Left lung (tissue), 10 donors: ENCODE results near the gene FBXL7. TPM values are rescaled to one million over a fixed set of nuclear protein-coding genes. Genes with fewer than 3 reads are reported as not detected.

Source experiments
- ATAC-seq: fragments of 200-7000 bp; cut with Tn5 transposase; one replicate; pipeline ENCODE4 v1.9.1; 2020; ENCODE audit warnings: moderate library complexity
- DNase-seq, 4 donors: peaks; one replicate each; pipeline ENCODE4 v3.0.0-alpha.2; 2013 to 2020
- H3K27ac ChIP-seq, 2 donors: fragments of 200-600 bp; sonication (generic) in 1 of 2; one replicate each; pipeline versions ENCODE4 v1.5.0 to v1.8.0; 2020 to 2021
- H3K27me3 ChIP-seq, 2 donors: fragments of 200-600 bp; sonication (generic) in 1 of 2; one replicate each; pipeline versions ENCODE4 v1.5.0 to v1.8.0; 2020 to 2021
- H3K36me3 ChIP-seq, 2 donors: fragments of 200-600 bp; sonication (generic) in 1 of 2; one replicate each; pipeline versions ENCODE4 v1.5.0 to v1.8.0; 2020 to 2021
- H3K4me1 ChIP-seq, 2 donors: fragments of 200-600 bp; one replicate each; pipeline ENCODE4 v1.8.0; 2021
- H3K4me3 ChIP-seq, 2 donors: fragments of 200-600 bp; sonication (generic) in 1 of 2; one replicate each; pipeline versions ENCODE4 v1.5.0 to v1.8.0; 2020 to 2021; ENCODE audit warnings: mild to moderate bottlenecking in 1 of 2
- H3K9me3 ChIP-seq, 2 donors: fragments of 200-600 bp; sonication (generic) in 1 of 2; one replicate each; pipeline versions ENCODE4 v1.5.0 to v1.8.0; 2020 to 2021
- intact Hi-C, 2 donors: fragments of 100-400 bp; cut with DNase I; formaldehyde crosslinking; loops; one replicate each; pipeline versions ENCODE4 v1.11.2 to v1.14.2; 2022
- polyA plus RNA-seq, 6 donors: library from polyadenylated mRNA; unstranded; fragments of 120-200 nt; gene quantifications; one replicate each; pipeline ENCODE4 v1.2.1, GENCODE V29; 2013; ENCODE audit not compliant: insufficient read length in 6 of 6
- total RNA-seq, 2 donors: library from RNA; stranded (reverse); fragmentation: NEBNext Ultra II Directional; extraction: Animal tissue kit (Norgen Biotek cat#: 25700); gene quantifications; one replicate each; pipeline ENCODE4 v1.2.1, GENCODE V29; 2021
- TF ChIP-seq, protein P1 (sequence below), 2 donors: fragments of 200-600 bp; sonication (generic) in 1 of 2; IDR thresholded peaks; one replicate each; pipeline versions ENCODE4 v1.5.0 to v1.8.0; 2021; ENCODE audit warnings: antibody characterized with exemption in 2 of 2
- donor health status: DM: no; HTN: yes; CAD: no.
- donor health status: DM: no; HTN: no; CAD: no.

FBXL7 gene
- total and polyA plus RNA-seq, 8 donors, result 12.0 to 32.4 (median 28.1) TPM

DNA sequence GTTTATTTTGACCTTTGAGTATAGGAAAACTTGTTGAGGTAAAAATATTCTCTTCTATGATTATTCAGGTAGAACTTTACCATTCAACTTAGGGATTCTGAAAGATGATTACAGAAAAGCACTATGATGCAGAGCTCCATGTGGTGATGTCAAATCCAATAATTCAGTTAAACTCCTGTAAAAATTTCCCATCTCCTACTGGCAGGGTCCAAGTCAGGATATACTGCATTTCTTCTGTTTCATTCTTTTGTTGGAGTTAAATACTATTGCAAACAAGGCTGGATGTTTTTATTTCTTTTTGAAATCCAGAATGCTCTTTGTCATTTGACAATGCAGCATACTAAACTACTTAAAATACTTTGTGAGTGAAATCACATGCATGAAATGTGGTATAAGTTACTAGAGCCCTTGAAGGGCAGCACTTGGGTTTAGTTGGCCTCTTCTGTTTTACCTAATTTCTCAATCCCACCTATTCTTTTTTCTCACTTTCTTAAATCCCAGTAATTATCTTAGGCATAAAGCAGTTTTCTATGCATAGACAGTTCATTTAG is 204.5 kb downstream of the FBXL7 start:
- intact Hi-C loops, result no loop called here
- H3K4me1 ChIP-seq, result no peaks in the 10 kb centered on the region
- no peaks in the 10 kb centered on the region for H3K27me3 ChIP-seq
- no peak overlapping the region for H3K4me3 ChIP-seq
- no peak overlapping the region for H3K27ac ChIP-seq
- no peaks in the 10 kb centered on the region for H3K36me3 ChIP-seq
- no peak for DNase-seq
- TF ChIP-seq, protein P1, sequence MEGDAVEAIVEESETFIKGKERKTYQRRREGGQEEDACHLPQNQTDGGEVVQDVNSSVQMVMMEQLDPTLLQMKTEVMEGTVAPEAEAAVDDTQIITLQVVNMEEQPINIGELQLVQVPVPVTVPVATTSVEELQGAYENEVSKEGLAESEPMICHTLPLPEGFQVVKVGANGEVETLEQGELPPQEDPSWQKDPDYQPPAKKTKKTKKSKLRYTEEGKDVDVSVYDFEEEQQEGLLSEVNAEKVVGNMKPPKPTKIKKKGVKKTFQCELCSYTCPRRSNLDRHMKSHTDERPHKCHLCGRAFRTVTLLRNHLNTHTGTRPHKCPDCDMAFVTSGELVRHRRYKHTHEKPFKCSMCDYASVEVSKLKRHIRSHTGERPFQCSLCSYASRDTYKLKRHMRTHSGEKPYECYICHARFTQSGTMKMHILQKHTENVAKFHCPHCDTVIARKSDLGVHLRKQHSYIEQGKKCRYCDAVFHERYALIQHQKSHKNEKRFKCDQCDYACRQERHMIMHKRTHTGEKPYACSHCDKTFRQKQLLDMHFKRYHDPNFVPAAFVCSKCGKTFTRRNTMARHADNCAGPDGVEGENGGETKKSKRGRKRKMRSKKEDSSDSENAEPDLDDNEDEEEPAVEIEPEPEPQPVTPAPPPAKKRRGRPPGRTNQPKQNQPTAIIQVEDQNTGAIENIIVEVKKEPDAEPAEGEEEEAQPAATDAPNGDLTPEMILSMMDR (IDR thresholded peaks at IDR 0.05), result no peak
- peak; percentile 82 for ATAC-seq
- H3K9me3 ChIP-seq, result peaks cover 0 to 2% of the 10 kb centered on the region in 2 donors

DNA sequence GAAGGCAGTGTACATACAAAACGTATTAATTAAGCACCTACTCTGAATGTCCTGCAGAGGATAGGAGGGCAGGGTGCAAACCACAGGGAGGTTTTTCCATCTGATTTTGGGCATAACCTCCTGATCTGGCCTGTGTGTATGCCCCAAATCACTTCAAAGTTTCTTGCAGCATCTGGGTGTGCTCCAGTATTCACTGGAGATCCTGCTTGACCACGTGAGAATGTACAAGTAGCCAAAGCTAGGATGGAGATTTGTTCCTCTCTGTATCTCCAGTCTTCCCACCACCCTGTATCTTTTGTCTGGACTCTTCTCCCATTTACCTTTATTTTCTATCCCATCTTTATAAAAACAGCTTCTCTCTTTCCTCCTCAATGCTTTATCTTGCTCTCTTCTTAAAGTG is 207.7 kb downstream of the FBXL7 start:
- TF ChIP-seq, protein P1 (IDR thresholded peaks at IDR 0.05), result no peak
- intact Hi-C loops, result no loop called here
- ATAC-seq, result no peak

DNA sequence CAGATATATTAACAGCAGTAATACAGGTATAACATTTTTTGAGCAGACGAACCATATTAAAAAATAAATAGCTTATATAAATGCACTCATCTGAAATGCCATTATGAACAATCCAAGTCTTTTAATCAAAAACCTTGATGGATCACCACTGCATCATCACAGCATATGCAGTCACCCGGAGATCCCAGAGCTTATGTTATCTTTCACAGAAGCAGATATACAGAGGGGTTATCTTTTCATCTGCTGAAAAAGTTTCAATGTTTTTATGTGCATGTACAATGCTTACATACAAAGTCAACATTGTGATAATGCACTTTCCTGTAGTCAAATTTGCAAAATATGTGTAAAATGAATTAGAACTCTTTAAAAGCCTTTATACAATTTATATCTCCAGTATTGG is 211.9 kb downstream of the FBXL7 start:
- H3K9me3 ChIP-seq, result no peaks in the 10 kb centered on the region
- DNase-seq (no peak), ATAC-seq (no peak)
- TF ChIP-seq, protein P1 (IDR thresholded peaks at IDR 0.05), result no peak
- H3K4me3 ChIP-seq, result no peak overlapping the region
- no peak overlapping the region for H3K27ac ChIP-seq
- intact Hi-C loops, result no loop called here
- H3K36me3 ChIP-seq, result no peaks in the 10 kb centered on the region
- no peaks in the 10 kb centered on the region for H3K4me1 ChIP-seq
- H3K27me3 ChIP-seq, result no peaks in the 10 kb centered on the region

More for the DNA sequence above, 207.7 kb downstream of the FBXL7 start:
- no peaks in the 10 kb centered on the region for H3K36me3 ChIP-seq
- H3K27ac ChIP-seq, result no peak overlapping the region
- no peak for DNase-seq
- H3K9me3 ChIP-seq, result no peaks in the 10 kb centered on the region
- no peaks in the 10 kb centered on the region for H3K27me3 ChIP-seq
- H3K4me3 ChIP-seq, result no peak overlapping the region
- H3K4me1 ChIP-seq, result no peaks in the 10 kb centered on the region

DNA sequence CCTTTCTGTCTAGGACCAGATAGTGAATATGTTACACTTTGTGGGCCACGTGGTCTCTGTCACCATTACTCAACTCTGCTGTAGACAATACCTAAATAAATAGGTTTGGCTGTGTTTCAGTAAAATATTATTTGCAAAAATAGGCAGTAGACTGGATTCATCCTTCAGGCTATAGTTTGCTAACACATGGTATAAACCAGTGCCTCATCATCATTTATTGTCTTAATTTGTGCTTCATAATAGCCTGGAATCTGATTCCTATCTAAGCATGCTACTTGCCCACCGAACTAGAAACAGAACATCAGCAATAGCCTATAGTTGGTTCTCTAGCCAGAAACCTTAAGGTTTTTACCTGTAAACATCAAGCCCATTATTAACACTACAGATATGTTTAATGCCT is 215.6 kb downstream of the FBXL7 start:
- Histone ChIP-seq H3K9me3 (no peaks in the 10 kb centered on the region), H3K27ac (no peak overlapping the region), H3K4me1 (no peaks in the 10 kb centered on the region), H3K27me3 (no peaks in the 10 kb centered on the region), H3K4me3 (no peak overlapping the region), H3K36me3 (no peaks in the 10 kb centered on the region)
- intact Hi-C loops, result no loop called here
- TF ChIP-seq, protein P1 (IDR thresholded peaks at IDR 0.05), result no peak
- DNase-seq (no peak), ATAC-seq (no peak)

DNA sequence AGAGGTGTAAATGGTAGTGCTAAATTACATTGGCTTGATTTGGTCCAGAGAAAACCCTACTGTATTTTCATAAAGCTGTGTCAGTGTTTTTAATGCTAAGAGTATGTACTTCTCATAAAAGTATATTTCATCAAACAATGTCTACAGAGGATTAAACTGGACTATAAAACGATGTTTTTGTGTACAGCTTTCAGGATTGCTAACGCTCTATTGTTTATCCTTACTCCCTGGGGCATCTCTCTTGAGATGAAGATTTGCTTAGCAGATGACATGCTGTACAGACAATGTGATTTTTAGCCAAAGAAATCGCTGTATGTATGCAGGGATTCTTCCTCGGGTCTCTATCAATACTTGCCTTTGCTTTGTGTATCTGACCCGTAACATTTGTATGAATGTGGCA is 216.0 kb downstream of the FBXL7 start:
- no peaks in the 10 kb centered on the region for H3K9me3 ChIP-seq
- intact Hi-C loops, result no loop called here
- no peak for ATAC-seq

More for the DNA sequence above, 216.0 kb downstream of the FBXL7 start:
- no peaks in the 10 kb centered on the region for H3K27me3 ChIP-seq
- TF ChIP-seq, protein P1 (IDR thresholded peaks at IDR 0.05), result no peak
- no peak overlapping the region for H3K27ac ChIP-seq
- H3K36me3 ChIP-seq, result no peaks in the 10 kb centered on the region
- no peak for DNase-seq
- no peak overlapping the region for H3K4me3 ChIP-seq
- H3K4me1 ChIP-seq, result no peaks in the 10 kb centered on the region
